Measurements from ENCODE around the gene ASCL3. TPM values are rescaled to one million over a fixed set of nuclear protein-coding genes. Genes with fewer than 3 reads are reported as not detected.
A peak's percentile ranks its signal among the peaks of the same experiment; 100 is the strongest.

The ASCL3 gene
- total RNA-seq, 1 experiment from 2014 or later, result not detected

- Histone ChIP-seq H3K4me3 (ENCODE audit: low read length) (peak overlapping the region; percentile 70), H3K27me3 (ENCODE audit: low read length) (no peaks in the 10 kb centered on the region), H3K79me2 (ENCODE audit: low read length) (peaks cover 14% of the 10 kb centered on the region), H4K20me1 (ENCODE audit: low read length) (no peaks in the 10 kb centered on the region), H2AFZ (ENCODE audit: low read length) (peak overlapping the region; percentile 87), H3K9ac (ENCODE audit: low read length) (0 out of 2 replicates have a peak overlapping the region, but pooled peaks have one; percentile 19), H3K36me3 (ENCODE audit: low read depth, low read length) (no peaks in the 10 kb centered on the region), H3K4me1 (ENCODE audit: insufficient read depth, low read length) (peaks cover 29% of the 10 kb centered on the region), H3K4me2 (ENCODE audit: low read length) (peak overlapping the region; percentile 87), H3F3A (ENCODE audit: low read length, unreplicated experiment) (no peaks in the 10 kb centered on the region), H3K9me3 (ENCODE audit: low read length) (no peaks in the 10 kb centered on the region), H3K9me2 (replicated peaks; ENCODE audit: low read length) (no peaks in the 10 kb centered on the region), H3K27ac (ENCODE audit: low read length) (no peak overlapping the region)
- intact Hi-C loops (cut with micrococcal nuclease), result loop anchor here (5.0 kb wide), 1 partner anchor 227 kb away; no protein-coding TSS in a partner anchor
- no peak for TF ChIP-seq CTCF (conservative IDR thresholded peaks at IDR 0.05; ENCODE audit: low read depth, low read length)
- TF ChIP-seq EZH2phosphoT487 (IDR thresholded peaks at IDR 0.05; ENCODE audit: borderline replicate concordance, low read length), result no peak
- TF ChIP-seq EZH2 (IDR thresholded peaks at IDR 0.05; ENCODE audit: low read length, unreplicated experiment), result no peak
- CTCF ChIA-PET, result interaction anchor here (0.6 kb wide), 1 partner anchor 306 kb away, joined by 3 read pairs; no protein-coding TSS in a partner anchor
- POLR2A ChIA-PET (ENCODE audit: unreplicated experiment), result interaction anchor here (0.5 kb wide), 1 partner anchor 101 kb away, joined by 3 read pairs; no protein-coding TSS in a partner anchor
- ATAC-seq, result peak; percentile 11
- BruUV-seq (replicated peaks), result no TSS peak
- no peak for DNase-seq
Observed at GRCh38 chr11:8910649-8911026, 32.2 kb downstream of the ASCL3 start.

DNA sequence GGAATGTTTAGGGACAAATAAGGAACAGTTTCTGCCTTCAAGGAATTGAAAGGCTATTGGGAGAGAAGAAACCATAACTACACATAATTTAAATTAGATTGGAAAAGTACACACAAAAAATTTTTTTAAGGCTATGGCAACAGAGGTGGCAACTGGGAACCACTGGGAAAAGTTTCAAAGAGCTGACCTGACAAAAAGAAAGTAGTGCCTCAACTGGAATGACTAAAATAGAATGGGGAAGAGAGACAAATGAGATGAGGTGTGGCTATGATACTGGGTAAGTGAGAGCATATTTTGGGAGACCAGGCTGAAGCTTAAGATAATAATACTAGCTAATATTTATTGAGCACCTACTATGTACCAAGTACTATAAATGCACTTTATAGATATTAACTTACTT, 34.7 kb downstream of the ASCL3 start:
- intact Hi-C loops (cut with micrococcal nuclease), result loop anchor here (2.0 to 5.0 kb wide), 2 partner anchors 36 to 97 kb away; a partner anchor contains a TSS
- Histone ChIP-seq H3K36me3 (ENCODE audit: low read depth, low read length) (no peaks in the 10 kb centered on the region), H3K9me3 (ENCODE audit: low read length) (no peaks in the 10 kb centered on the region), H4K20me1 (ENCODE audit: low read length) (no peaks in the 10 kb centered on the region), H3F3A (ENCODE audit: low read length, unreplicated experiment) (no peaks in the 10 kb centered on the region), H3K4me3 (ENCODE audit: low read length) (no peak overlapping the region), H3K4me2 (ENCODE audit: low read length) (no peak overlapping the region), H3K9me2 (replicated peaks; ENCODE audit: low read length) (no peaks in the 10 kb centered on the region), H3K79me2 (ENCODE audit: low read length) (peaks cover 14% of the 10 kb centered on the region), H3K27me3 (ENCODE audit: low read length) (no peaks in the 10 kb centered on the region), H3K4me1 (ENCODE audit: insufficient read depth, low read length) (peaks cover 28% of the 10 kb centered on the region), H2AFZ (ENCODE audit: low read length) (no peak overlapping the region), H3K27ac (ENCODE audit: low read length) (no peak overlapping the region), H3K9ac (ENCODE audit: low read length) (no peak overlapping the region)
- TF ChIP-seq EZH2phosphoT487 (IDR thresholded peaks at IDR 0.05; ENCODE audit: borderline replicate concordance, low read length) (no peak), EZH2 (IDR thresholded peaks at IDR 0.05; ENCODE audit: low read length, unreplicated experiment) (no peak), CTCF (conservative IDR thresholded peaks at IDR 0.05; ENCODE audit: low read depth, low read length) (no peak)
- DNase-seq (no peak), ATAC-seq (no peak)
- ChIA-PET CTCF (no interaction called here), POLR2A (ENCODE audit: unreplicated experiment) (no interaction called here)
- BruUV-seq (replicated peaks), result no TSS peak

GRCh38 chr11:8907116-8907515, 35.7 kb downstream of the ASCL3 start:
- Histone ChIP-seq H3F3A (ENCODE audit: low read length, unreplicated experiment) (no peaks in the 10 kb centered on the region), H3K4me1 (ENCODE audit: insufficient read depth, low read length) (peaks cover 28% of the 10 kb centered on the region), H3K27ac (ENCODE audit: low read length) (0 out of 2 replicates have a peak overlapping the region, but pooled peaks have one; percentile 14), H3K36me3 (ENCODE audit: low read depth, low read length) (no peaks in the 10 kb centered on the region), H3K4me3 (ENCODE audit: low read length) (no peak overlapping the region), H4K20me1 (ENCODE audit: low read length) (no peaks in the 10 kb centered on the region), H2AFZ (ENCODE audit: low read length) (no peak overlapping the region), H3K4me2 (ENCODE audit: low read length) (peak overlapping the region; percentile 17; the same call in 1 of the 2 replicates), H3K27me3 (ENCODE audit: low read length) (no peaks in the 10 kb centered on the region), H3K9me2 (replicated peaks; ENCODE audit: low read length) (no peaks in the 10 kb centered on the region), H3K79me2 (ENCODE audit: low read length) (peaks cover 9% of the 10 kb centered on the region), H3K9me3 (ENCODE audit: low read length) (no peaks in the 10 kb centered on the region), H3K9ac (ENCODE audit: low read length) (no peak overlapping the region)
- TF ChIP-seq EZH2 (IDR thresholded peaks at IDR 0.05; ENCODE audit: low read length, unreplicated experiment) (no peak), CTCF (conservative IDR thresholded peaks at IDR 0.05; ENCODE audit: low read depth, low read length) (no peak), EZH2phosphoT487 (IDR thresholded peaks at IDR 0.05; ENCODE audit: borderline replicate concordance, low read length) (no peak)
- CTCF ChIA-PET, result no interaction called here
- intact Hi-C loops (cut with micrococcal nuclease), result loop anchor here (2.0 to 5.0 kb wide), 2 partner anchors 35 to 218 kb away; no protein-coding TSS in a partner anchor
- no peak for DNase-seq
- no peak for ATAC-seq
- POLR2A ChIA-PET (ENCODE audit: unreplicated experiment), result no interaction called here
- no TSS peak for BruUV-seq (replicated peaks)

All from PC-3 (cell line).